Kidney epithelial cell (primary cell): ENCODE results near the gene DEGS2. TPM values are rescaled to one million over a fixed set of nuclear protein-coding genes. Genes with fewer than 3 reads are reported as not detected.
A peak's percentile ranks its signal among the peaks of the same experiment; 100 is the strongest.

Experiments used
- DNase-seq: peaks from one replicate; pipeline ENCODE4 v3.0.0-alpha.2; 2010; ENCODE audit warnings: low read depth
- H3K27me3 ChIP-seq: 2 replicates; pipeline ENCODE4 v1.6.0; 2011; ENCODE audit warnings: low read length; ENCODE audit not compliant: control insufficient read depth, insufficient read depth
- H3K36me3 ChIP-seq: 2 replicates; pipeline ENCODE4 v1.5.1; 2011; ENCODE audit warnings: low read length; ENCODE audit not compliant: control insufficient read depth, insufficient read depth
- H3K4me3 ChIP-seq: 2 replicates; pipeline ENCODE4 v1.5.1; 2011; ENCODE audit warnings: low read depth, mild to moderate bottlenecking, control low read depth, low read length
- total RNA-seq: library from RNA; depleted of rRNA; stranded (reverse); fragments of >200 nt; gene quantifications from 2 replicates; pipeline ENCODE4 v1.2.3, GENCODE V29; 2015
- TF ChIP-seq, protein P1 (sequence below): IDR thresholded peaks from 2 replicates; pipeline ENCODE4 v1.5.1; 2011; ENCODE audit warnings: mild to moderate bottlenecking, moderate library complexity, low read length, control low read depth, inconsistent platforms; ENCODE audit not compliant: insufficient read depth, poor library complexity, severe bottlenecking

DEGS2 gene
- total RNA-seq, 1 donor from 2014 or later = 0.75 TPM

- H3K4me3 ChIP-seq = no peak overlapping the region
- peaks cover 20% of the 10 kb centered on the region for H3K27me3 ChIP-seq
- TF ChIP-seq, protein P1, sequence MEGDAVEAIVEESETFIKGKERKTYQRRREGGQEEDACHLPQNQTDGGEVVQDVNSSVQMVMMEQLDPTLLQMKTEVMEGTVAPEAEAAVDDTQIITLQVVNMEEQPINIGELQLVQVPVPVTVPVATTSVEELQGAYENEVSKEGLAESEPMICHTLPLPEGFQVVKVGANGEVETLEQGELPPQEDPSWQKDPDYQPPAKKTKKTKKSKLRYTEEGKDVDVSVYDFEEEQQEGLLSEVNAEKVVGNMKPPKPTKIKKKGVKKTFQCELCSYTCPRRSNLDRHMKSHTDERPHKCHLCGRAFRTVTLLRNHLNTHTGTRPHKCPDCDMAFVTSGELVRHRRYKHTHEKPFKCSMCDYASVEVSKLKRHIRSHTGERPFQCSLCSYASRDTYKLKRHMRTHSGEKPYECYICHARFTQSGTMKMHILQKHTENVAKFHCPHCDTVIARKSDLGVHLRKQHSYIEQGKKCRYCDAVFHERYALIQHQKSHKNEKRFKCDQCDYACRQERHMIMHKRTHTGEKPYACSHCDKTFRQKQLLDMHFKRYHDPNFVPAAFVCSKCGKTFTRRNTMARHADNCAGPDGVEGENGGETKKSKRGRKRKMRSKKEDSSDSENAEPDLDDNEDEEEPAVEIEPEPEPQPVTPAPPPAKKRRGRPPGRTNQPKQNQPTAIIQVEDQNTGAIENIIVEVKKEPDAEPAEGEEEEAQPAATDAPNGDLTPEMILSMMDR = no peak
- DNase-seq = no peak
- H3K36me3 ChIP-seq = no peaks in the 10 kb centered on the region
Measured at GRCh38 chr14:100168506-100168905, 9.1 kb upstream of the DEGS2 start.

- Histone ChIP-seq H3K36me3 (no peaks in the 10 kb centered on the region), H3K27me3 (peaks cover 20% of the 10 kb centered on the region), H3K4me3 (no peak overlapping the region)
- no peak for DNase-seq
- TF ChIP-seq, protein P1 = no peak
Measured at GRCh38 chr14:100165831-100166440, 6.5 kb upstream of the DEGS2 start.

DNA sequence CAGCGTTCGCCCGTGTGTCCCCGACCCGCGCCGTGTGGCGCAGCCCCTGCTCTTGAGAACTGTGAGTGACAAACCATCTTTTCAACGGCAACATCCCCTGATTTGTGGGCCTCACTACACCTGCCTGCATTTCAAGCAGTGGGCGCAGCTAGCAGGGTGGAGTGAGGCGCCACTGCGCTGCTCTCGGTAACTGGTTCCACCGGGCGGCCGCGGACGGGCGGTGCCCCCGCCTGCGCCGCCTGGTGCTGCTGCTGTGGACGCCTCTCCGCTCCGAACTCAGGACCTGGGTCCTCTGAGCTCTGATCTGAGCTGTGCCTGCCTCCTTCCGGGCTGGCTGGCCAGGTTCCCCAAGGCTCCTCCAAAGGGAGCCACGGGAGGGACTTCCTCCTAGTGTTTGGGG lies 5.9 kb upstream of the DEGS2 start:
- TF ChIP-seq, protein P1 = no peak
- peaks cover 26% of the 10 kb centered on the region for H3K27me3 ChIP-seq
- no peak for DNase-seq
- no peak overlapping the region for H3K4me3 ChIP-seq
- H3K36me3 ChIP-seq = no peaks in the 10 kb centered on the region

DNA sequence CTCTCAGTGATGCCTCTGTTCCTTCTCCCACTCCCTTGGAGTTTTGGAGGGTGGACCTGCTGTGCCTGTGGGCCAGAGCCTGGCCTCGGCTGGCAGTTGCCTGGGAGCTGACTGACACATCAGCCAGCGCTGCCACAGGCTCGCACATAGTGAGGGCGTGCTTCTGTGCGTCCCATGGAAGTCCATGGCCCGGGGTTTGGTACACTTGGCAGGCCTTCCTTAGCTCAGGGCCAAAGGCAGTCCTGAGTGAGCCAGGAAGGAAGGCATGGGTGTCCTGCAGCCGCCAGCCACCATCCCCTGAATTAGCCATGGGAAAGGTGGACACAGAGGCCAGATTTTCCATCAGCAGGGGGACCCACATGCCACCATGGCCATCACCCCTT lies 1.1 kb upstream of the DEGS2 start:
- TF ChIP-seq, protein P1 = no peak
- H3K27me3 ChIP-seq = peaks cover 47% of the 10 kb centered on the region
- no peaks in the 10 kb centered on the region for H3K36me3 ChIP-seq
- no peak for DNase-seq
- H3K4me3 ChIP-seq = no peak overlapping the region

DNA sequence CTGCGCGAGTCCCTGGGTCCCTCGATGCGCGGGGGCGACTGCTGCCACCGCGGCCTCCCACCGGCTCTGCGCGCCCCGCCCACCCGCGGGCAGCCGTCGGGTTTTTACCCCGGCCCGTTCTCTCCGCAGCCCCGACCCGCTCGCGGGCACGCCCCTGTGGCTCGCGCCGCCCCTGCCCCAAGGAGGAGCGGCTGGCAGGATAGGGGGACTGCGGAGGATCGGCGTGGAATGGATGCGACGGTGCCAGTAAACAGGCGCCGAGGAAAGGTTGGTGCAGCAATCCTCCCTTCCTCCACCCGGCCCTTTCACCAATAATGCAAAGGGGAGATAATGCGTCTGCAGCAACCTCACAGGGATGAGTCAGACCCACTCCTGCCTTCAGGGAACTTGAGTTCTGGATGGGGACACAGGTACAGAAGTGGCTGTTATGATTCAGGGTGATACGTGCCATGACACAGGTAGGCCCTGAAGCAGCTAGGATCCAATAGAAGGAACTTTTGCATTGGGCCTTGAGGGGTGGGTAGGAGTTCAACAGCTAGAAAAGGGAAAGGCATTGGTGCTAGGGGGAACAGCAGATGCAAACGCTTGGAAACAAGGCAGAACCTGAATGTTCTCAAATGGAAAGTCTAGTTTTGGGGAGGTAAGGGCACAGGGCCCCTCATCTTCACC lies 554 bp upstream of the DEGS2 start:
- DNase-seq = no peak
- Histone ChIP-seq H3K36me3 (no peaks in the 10 kb centered on the region), H3K27me3 (peaks cover 43% of the 10 kb centered on the region), H3K4me3 (peak overlapping the region; percentile 12)
- TF ChIP-seq, protein P1 = no peak
